ENCODE results near the gene SUV39H2.
"Not testable (repeated sequence)": the region's sequence is repeated elsewhere in the genome, so short reads cannot be mapped to it uniquely, and the experiment has no call there.

Gene SUV39H2, protein sequence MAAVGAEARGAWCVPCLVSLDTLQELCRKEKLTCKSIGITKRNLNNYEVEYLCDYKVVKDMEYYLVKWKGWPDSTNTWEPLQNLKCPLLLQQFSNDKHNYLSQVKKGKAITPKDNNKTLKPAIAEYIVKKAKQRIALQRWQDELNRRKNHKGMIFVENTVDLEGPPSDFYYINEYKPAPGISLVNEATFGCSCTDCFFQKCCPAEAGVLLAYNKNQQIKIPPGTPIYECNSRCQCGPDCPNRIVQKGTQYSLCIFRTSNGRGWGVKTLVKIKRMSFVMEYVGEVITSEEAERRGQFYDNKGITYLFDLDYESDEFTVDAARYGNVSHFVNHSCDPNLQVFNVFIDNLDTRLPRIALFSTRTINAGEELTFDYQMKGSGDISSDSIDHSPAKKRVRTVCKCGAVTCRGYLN

GRCh38 chr10:14878266-14879123, at the start of gene SUV39H2:
Gene SUV39H2, plus strand, starts transcription at chr10:14878866. Its CDS starts 23 bp downstream, at chr10:14878889.
- peak; percentile 97 for DNase-seq

- no peak for DNase-seq
Observed at GRCh38 chr10:14833106-14833505, 45.6 kb upstream of the SUV39H2 start.

- DNase-seq = no peak
Observed at GRCh38 chr10:14836208-14836607, 42.5 kb upstream of the SUV39H2 start.

GRCh38 chr10:14837003-14837756, 41.5 kb upstream of the SUV39H2 start:
- DNase-seq = peak; percentile 49

DNA sequence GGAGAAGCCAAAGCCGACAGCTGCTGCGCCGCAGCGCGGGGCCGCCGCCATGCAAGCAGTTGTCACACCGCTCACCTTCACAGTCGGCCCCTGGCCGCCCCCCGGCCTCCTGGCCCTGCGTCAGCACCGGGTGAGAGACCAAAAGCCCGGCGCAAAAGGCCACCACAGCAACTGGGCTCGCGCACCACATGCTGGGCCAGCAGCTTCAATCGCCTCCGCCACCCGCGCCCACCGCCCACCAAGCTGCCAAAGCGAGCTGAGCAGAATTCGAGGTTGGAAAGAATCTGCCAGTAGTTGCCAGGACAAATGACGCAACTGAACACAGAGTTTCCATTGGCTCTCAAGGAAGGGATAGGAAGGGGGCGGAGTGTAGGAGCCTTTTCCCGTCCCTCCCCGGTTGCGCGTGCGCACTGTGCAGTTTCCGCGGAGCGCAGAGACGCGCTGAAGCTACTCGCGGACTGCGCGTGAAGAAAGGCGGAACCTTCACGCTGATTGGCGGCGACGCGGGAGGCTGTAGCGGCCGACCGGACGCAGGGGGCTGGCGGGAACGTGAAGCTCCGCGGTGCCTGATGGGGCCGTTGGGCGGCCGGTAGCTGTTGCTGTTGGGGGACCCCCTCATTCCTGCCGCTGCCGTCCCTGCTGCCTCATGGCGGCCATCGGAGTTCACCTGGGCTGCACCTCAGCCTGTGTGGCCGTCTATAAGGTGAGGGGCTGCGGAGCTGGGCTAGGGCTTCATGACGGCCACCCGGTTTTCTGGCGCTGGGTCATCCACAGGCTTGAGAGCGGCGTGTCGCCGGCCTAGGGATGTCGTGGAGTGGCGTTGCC, 40.7 kb upstream of the SUV39H2 start, which contains the start of the genes CDNF, HSPA14 and MSANTD7:
CDNF (minus strand) TSS at position 281 of the 825 bp plus-strand sequence; CDS start at position 190, 91 bp downstream.
HSPA14 (plus strand) TSS at position 550 of the 825 bp plus-strand sequence; CDS start at position 647, 97 bp downstream.
MSANTD7 (plus strand) TSS at position 550 of the 825 bp plus-strand sequence. CDS start 3,979 bp downstream, outside the sequence.
- peak; percentile 99 for DNase-seq

- peak; percentile 56 for DNase-seq
Observed at GRCh38 chr10:14838582-14839304, 39.9 kb upstream of the SUV39H2 start.

GRCh38 chr10:14839305-14839695, 39.4 kb upstream of the SUV39H2 start:
- peak; percentile 56 for DNase-seq

DNA sequence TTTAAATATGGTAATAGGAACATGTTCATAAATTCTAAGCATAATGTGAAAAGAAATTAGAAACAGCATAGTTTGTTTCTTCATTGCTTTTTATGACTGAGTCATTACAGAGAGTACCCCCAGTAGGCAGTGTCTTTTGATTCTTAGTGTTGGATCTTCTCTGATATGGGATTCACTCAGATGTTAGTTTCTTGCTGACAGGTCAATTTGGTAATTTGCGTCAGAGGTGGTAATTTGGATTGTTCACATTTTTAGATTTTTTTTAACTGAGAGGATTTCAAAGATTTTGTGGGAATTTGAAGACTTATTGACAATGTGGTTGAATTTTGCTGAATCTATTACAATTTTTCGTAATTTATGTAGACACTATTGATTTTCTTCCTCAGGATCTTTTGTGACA, 38.5 kb upstream of the SUV39H2 start:
- DNase-seq = no peak

DNA sequence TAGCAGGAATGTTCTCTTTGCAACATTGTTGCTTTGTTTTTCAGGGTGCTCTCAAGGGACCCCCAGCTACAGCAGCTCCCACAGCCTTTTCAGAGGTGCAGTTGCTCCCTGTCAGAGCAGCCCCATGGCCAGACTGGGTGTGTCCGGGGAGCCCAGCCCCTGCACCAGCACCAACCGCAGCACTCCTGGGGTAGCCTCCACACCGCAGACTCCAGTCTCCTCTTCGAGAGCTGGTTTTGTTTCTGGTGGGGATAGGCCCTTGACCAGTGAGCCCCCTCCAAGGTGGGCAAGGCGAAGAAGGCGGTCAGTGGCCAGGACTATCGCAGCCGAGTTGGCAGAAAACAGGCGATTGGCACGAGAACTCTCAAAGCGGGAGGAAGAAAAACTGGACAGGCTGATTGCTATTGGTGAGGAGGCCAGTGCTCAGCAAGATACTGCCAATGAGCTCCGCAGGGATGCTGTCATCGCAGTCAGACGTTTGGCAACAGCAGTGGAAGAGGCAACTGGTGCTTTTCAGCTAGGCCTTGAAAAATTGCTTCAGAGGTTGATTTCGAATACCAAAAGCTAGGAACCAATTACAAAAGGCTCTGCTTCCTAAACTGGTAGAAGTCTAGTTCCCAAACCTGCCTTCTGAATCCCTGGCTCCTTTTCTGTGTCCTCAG, 35.2 kb upstream of the SUV39H2 start:
- no peak for DNase-seq

DNA sequence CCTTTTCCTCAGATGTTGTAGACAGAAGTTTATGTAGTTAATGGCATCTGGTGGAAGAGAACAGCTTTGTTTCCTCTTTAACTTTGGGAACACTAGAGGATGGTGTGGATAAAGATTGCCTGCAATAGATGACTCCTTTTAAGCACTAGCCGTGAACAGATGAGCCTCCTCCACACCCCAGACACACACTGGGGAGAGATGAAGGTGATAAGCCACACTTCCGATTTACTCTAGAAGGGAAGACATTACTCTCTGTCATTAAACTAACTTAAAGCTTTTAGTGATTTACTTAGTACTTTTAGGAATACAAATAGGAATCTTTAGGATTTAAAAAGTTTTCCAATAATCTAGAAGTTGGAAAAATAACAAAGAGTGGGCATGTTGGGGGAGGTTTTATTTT, 33.7 kb upstream of the SUV39H2 start:
- no peak for DNase-seq

DNA sequence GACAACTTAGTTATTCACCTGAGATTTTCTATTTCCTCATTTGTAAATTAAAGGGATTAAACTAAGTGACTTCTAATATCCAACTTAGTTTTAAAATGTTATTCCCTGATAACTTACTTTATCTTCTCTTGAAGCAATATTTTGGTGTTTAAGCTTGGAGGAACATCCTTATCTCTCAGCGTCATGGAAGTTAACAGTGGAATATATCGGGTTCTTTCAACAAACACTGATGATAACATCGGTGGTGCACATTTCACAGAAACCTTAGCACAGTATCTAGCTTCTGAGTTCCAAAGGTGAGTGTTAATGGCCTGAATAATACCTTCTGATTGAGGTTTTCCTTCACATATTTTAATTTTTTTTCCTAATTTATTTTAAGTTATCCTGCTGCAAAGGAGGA, 26.4 kb upstream of the SUV39H2 start:
- DNase-seq = no peak

DNA sequence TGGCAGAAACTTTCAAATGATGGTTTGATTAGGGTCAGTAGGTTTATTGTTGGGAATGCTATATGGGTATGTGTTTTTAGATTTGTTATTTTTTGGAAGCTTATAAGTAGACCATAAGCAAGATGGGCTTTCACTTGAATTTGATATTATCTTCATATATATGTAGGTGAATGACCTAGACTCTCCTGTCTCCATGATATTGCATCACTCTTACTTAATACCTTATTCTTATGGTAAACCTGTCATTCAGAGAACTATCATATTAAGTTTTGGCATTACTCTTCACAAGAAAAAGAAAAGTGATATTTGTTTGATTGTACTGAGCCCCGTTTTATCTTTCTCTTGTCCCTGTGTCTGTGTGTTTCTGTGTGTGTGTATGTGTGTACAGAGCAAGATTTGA, 23.2 kb upstream of the SUV39H2 start:
- no peak for DNase-seq

GRCh38 chr10:14858338-14858960, 20.2 kb upstream of the SUV39H2 start:
- DNase-seq = no peak

DNA sequence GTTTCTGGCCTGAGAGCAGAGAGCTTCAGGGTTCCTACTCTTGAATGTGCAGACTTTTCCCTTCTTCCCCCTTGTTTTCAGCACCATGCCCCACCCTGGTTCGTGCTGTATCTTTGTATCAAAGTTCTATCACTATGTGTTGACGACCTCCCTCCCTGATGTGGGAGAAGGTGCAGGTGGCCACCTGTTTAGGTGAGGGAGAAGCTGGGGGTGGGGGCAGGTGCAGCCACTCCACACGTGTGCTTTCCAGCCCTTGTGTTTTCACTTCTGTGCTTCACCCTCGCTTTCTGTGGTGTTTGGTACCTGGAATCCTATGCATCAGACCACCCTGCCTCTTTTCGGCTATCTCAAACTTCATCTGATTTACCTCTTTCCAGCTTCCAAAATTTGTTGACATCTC, 19.6 kb upstream of the SUV39H2 start:
- DNase-seq = no peak

DNA sequence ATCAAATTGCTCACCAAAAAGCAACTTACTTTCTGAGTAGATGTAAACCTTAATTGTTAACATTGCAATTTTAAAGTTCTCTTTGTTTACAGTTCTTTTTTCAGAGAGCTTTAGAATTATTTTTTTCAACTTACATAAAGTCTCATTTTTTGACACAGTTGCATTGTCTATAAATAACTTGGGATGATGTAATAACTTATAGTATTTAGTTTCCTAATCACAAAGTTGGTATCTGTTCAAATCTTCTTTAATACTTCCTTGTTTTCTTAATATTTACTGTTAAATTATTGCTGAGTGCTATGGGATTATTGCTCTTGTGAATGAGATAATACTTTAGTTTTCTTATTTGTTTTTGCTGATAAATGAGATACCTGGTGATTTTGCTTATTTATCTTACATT, 18.9 kb upstream of the SUV39H2 start:
- DNase-seq = no peak

- DNase-seq = no peak
Observed at GRCh38 chr10:14860791-14861190, 17.9 kb upstream of the SUV39H2 start.

- DNase-seq = not testable (repeated sequence)
Observed at GRCh38 chr10:14864466-14864865, 14.2 kb upstream of the SUV39H2 start.

DNA sequence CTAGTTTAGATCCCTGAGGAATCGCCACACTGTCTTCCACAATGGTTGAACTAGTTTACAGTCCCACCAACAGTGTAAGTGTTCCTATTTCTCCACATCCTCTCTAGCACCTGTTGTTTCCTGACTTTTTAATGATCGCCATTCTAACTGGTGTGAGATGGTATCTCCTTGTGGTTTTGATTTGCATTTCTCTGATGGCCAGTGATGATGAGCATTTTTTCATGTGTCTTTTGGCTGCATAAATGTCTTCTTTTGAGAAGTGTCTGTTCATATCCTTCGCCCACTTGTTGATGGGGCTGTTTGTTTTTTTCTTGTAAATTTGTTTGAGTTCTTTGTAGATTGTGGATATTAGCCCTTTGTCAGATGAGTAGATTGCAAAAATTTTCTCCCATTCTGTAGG, 13.8 kb upstream of the SUV39H2 start:
- DNase-seq = not testable (repeated sequence)

GRCh38 chr10:14873090-14873760, 5.4 kb upstream of the SUV39H2 start:
- no peak for DNase-seq
